NB4 (cell line): Measurements from ENCODE around the gene ABCB1.

ENCODE experiments used
- DNase-seq: peaks from one replicate; pipeline ENCODE4 v3.0.0; 2010; ENCODE audit warnings: low read depth
- H3K4me3 ChIP-seq: one replicate; pipeline ENCODE4 v1.5.1; 2011; ENCODE audit warnings: mild to moderate bottlenecking, low read depth, low read length, moderate library complexity
- MYC ChIP-seq: IDR thresholded peaks from 2 replicates; pipeline ENCODE4 v1.6.1; 2011; ENCODE audit warnings: low read depth, low read length
- POLR2A ChIP-seq: IDR thresholded peaks from 2 replicates; pipeline ENCODE4 v1.6.1; 2011; ENCODE audit warnings: mild to moderate bottlenecking; ENCODE audit not compliant: insufficient read length; ENCODE audit errors: extremely low read depth
- TF ChIP-seq, protein P1 (sequence below): IDR thresholded peaks from one replicate; pipeline ENCODE4 v1.5.1; 2012; ENCODE audit warnings: low read depth, low read length
- TF ChIP-seq, protein P2 (sequence below): IDR thresholded peaks from 2 replicates; pipeline ENCODE4 v1.6.1; 2011; ENCODE audit warnings: low read depth, low read length

The ABCB1 gene

DNA sequence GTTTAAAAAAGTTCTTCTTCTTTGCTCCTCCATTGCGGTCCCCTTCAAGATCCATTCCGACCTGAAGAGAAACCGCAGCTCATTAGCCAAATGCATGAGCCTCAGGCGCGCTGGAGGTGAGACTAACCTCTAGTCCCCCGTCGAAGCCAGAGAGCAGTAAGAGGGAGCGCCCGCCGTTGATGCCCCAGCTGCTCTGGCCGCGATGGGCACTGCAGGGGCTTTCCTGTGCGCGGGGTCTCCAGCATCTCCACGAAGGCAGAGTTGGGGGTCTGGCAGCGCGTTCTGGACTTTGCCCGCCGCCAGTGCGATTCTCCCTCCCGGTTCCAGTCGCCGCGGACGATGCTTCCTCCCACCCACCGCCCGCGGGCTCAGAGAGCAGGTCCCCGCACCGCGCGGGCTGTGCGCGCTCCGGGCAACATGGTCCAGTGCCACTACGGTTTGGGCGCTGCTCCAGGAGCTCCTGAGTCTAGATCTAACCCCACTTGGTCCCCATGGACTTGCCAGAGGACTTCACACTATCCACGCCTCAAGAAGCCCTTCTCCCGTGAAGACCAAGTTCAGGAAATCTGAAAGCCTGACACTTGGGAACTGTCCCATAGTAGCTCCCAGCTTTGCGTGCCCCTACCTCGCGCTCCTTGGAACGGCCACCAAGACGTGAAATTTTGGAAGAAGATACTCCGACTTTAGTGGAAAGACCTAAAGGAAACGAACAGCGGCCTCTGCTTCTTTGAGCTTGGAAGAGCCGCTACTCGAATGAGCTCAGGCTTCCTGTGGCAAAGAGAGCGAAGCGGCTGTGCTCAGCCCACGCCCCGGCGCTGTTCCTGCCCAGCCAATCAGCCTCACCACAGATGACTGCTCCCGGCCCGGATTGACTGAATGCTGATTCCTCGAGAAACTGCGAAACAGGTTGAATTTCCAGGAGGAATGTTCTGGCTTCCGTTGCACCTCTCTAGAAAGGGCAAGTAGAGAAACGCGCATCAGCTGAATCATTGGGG is at the start of gene ABCB1:
ABCB1 (minus strand) TSS at position 755 of the 995 bp plus-strand sequence; CDS start at position 55, 700 bp downstream.
- no peak for DNase-seq
- no peak for TF ChIP-seq MYC
- no peak for TF ChIP-seq POLR2A
- TF ChIP-seq, protein P1, sequence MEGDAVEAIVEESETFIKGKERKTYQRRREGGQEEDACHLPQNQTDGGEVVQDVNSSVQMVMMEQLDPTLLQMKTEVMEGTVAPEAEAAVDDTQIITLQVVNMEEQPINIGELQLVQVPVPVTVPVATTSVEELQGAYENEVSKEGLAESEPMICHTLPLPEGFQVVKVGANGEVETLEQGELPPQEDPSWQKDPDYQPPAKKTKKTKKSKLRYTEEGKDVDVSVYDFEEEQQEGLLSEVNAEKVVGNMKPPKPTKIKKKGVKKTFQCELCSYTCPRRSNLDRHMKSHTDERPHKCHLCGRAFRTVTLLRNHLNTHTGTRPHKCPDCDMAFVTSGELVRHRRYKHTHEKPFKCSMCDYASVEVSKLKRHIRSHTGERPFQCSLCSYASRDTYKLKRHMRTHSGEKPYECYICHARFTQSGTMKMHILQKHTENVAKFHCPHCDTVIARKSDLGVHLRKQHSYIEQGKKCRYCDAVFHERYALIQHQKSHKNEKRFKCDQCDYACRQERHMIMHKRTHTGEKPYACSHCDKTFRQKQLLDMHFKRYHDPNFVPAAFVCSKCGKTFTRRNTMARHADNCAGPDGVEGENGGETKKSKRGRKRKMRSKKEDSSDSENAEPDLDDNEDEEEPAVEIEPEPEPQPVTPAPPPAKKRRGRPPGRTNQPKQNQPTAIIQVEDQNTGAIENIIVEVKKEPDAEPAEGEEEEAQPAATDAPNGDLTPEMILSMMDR, result no peak
- TF ChIP-seq, protein P2, sequence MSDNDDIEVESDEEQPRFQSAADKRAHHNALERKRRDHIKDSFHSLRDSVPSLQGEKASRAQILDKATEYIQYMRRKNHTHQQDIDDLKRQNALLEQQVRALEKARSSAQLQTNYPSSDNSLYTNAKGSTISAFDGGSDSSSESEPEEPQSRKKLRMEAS, result no peak
- no peak within 1 kb of the TSS for H3K4me3 ChIP-seq

DNA sequence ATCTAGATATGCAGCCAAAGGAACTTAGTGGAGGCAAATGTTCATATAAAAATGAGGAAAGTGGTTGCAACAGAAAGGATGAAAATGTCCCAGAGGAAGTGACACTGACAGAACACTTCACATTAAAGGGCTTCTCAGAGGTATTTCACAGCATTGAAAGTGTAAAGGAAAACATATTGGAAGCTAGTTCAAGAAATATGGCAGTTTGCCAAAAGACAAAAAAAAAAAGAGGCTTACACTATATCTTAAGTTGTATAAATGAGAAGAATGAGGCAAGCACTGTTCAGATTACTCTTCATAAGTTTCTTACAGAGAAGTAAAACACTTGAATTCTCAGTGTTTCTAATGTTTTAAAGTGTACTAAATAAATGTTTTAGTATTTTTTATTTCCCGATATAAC is 47.6 kb upstream of the ABCB1 start:
- TF ChIP-seq, protein P2, result no peak
- no peak for TF ChIP-seq MYC
- TF ChIP-seq, protein P1, result no peak
- no peak for TF ChIP-seq POLR2A
- no peak overlapping the region for H3K4me3 ChIP-seq
- no peak for DNase-seq

DNA sequence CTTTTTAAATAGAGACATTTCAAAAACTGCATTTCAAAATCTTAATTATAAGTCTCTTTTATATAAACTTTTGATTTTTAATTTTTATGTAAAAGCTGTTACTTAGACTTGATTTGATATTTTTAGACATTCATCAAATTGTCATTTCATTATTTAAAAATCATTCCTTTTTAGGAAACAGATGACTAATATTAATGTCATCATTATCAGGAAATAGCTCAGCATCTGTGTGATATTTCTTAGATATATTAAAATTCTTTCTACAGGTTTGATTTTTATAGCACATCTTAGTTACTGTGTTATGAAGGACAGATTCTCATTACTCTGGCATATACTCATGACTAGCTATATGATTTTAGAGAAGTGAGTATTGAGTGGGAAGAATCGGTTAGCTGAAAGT is 44.8 kb upstream of the ABCB1 start:
- DNase-seq, result no peak
- H3K4me3 ChIP-seq, result no peak overlapping the region
- TF ChIP-seq, protein P2, result no peak
- no peak for TF ChIP-seq MYC
- TF ChIP-seq POLR2A, result no peak
- TF ChIP-seq, protein P1, result no peak

DNA sequence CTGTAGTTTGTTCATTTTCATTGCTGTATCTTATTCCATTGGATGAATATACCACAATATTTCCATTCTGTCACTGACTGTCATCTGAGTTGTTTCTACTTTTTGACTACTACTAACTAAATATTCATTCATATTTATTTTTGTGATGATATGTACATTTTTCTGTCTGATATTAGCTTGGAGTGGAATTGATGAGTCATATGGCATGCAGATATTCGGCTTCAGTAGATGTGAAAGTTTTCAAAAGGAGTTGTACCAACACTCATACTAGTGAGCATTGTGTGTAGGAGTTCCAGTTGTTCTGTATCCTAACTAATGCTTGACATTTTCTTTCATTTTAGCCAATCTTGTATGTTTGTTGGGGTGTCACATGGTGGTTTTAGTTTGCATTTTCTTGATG is 35.2 kb upstream of the ABCB1 start:
- TF ChIP-seq MYC (no peak), POLR2A (no peak)
- TF ChIP-seq, protein P1, result no peak
- TF ChIP-seq, protein P2, result no peak

DNA sequence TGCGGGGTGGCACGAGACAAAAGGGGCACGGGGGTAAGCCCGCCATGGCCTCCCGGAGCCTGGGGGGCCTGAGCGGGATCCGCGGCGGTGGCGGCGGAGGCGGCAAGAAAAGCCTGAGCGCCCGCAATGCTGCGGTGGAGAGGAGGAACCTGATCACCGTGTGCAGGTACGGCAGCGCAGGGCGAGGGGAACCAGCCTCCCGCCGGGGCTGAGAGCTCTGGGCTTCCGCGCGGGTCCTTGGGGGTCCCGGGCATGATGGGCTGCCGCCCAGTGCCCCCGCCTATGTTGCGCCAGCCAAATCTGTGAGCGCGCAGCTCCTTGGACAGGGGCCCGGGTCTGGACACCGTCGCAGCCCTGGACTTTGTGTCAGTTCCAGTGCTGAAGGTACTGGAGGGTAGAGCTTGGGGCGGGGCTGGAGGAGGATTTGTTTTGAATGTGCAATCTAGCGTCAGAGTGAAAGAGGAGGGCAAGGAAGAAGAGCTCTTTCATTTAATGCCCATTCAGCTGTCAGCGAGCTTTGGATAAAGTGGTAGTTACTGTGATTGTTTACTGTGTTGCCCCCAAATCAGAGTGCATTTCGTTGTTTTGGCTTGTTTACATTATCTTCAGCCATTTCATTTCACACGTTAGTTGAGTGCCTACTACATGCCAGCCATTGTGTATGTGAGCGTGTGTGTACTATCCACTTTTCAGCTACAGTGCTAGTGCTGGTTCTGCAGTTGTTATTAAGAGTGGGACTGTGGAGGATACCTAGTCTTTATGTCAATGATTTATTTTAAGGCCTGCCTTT is 28.3 kb upstream of the ABCB1 start:
- DNase-seq, result no peak
- no peak overlapping the region for H3K4me3 ChIP-seq
- no peak for TF ChIP-seq MYC
- TF ChIP-seq, protein P1, result no peak
- TF ChIP-seq, protein P2, result no peak
- no peak for TF ChIP-seq POLR2A

More for the DNA sequence above, 35.2 kb upstream of the ABCB1 start:
- no peak overlapping the region for H3K4me3 ChIP-seq
- no peak for DNase-seq
